Measurements from ENCODE around the gene LARGE2.
"Not testable (repeated sequence)": the region's sequence is repeated elsewhere in the genome, so short reads cannot be mapped to it uniquely, and the experiment has no call there.

LARGE2 gene

DNA sequence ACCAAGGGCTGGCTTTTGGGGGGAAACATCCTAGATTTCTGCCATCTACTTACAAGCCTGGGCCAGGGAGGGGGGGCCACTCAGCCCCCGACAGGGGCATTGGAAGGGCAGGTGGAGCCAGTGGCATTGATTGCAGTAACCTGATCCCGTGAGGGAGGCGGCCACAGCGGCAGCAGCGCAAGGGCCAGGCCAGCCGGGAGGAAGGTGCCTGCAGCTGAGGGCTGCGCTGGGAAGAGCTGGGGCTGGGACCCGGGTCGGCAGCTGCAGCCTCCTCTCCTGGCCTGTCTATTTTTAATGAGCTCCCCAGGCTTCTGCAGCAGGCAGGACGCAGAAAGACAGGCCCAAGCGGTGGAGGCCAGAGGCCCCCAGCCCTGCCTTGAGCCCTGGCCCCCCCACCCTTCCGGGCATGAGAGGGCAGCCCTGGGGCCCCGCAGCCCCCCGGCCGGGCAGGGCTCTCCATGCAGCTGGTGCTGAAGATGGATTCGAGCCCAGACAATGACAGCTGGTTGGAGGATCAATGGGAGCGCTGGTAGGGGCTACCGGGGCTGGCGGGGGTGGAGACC lies 26.0 kb upstream of the LARGE2 start:
- peak; percentile 92 for DNase-seq

GRCh38 chr11:45897556-45897955 lies 24.9 kb upstream of the LARGE2 start:
- DNase-seq = no peak

DNA sequence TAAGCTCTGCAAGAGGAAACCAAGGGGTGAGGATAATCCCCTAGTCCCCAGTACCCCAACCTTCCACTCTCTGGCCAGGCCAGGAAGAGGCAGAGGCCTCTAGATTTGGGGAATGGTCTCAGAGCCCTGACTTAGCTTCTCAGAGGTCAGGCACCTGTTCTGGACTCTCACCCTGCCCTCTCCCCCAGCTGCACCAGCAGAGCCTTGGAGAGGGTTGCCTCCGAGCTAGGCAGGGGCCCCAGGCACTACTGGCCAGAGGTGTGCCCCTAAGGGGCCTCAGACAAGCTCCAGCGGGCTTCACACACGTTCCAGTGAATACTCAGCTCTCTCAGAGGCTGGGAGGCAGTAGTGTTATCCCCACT lies 23.4 kb upstream of the LARGE2 start:
- no peak for DNase-seq

DNA sequence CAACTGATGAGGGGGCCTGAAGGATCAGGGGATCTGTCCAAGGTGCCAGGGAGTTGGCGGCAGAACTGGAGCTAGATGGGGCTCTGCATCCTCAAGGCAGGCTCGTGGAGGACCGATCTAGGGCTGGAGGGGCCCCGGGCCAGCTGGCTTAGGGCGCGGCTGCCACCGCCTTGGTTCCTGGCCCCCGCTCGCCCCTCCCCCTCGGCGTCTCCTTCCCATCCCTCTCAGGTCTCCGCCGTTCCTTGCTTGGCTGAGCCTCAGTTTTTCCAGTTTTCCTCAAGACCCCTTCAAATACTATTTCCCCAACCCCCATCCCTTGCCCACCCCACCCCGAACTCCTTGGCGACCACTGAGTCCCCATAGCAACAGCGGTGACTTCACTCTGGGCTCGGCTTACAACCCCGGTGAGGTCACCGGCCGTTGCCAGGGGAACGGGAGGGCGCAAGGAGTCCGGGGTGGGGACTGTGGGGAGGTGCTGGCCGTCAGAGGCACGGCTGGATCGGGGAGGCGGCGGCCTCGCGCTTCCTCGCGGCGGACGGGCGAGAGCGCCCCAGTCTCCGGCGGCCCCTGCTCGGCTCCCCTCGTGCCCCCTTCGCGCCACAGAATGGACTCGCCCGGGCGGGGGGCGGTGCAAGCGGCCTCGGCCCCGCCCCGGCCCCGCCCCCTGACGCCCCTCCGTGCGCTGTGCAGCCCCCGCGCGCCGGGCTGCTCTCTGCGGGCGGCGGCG lies 22.8 kb upstream of the LARGE2 start:
- peak; percentile 95 for DNase-seq

GRCh38 chr11:45900175-45900800 lies 22.2 kb upstream of the LARGE2 start:
- peak; percentile 16 for DNase-seq

- no peak for DNase-seq
These were observed 21.4 kb upstream of the LARGE2 start for GRCh38 chr11:45900916-45901617.

GRCh38 chr11:45901626-45902025 lies 20.8 kb upstream of the LARGE2 start:
- no peak for DNase-seq

DNA sequence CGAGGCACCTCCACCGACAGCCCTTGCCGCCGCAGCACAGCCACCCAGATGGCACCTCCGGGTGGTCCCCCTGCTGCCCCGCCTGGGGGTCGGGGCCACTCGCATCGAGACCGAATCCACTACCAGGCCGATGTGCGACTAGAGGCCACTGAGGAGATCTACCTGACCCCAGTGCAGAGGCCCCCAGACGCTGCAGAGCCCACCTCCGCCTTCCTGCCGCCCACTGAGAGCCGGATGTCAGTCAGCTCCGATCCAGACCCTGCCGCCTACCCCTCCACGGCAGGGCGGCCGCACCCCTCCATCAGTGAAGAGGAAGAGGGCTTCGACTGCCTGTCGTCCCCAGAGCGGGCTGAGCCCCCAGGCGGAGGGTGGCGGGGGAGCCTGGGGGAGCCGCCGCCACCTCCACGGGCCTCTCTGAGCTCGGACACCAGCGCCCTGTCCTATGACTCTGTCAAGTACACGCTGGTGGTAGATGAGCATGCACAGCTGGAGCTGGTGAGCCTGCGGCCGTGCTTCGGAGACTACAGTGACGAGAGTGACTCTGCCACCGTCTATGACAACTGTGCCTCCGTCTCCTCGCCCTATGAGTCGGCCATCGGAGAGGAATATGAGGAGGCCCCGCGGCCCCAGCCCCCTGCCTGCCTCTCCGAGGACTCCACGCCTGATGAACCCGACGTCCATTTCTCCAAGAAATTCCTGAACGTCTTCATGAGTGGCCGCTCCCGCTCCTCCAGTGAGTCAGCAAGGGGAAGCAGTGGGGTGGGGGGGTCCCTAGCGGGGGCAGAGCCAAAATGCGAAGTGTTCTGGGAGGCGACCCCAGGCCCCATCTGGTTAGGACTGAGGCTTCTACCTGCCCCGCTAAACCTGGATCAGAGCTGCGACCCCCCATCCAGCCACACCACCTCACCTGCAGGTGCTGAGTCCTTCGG lies 19.7 kb upstream of the LARGE2 start:
- no peak for DNase-seq

- no peak for DNase-seq
These were observed 18.0 kb upstream of the LARGE2 start for GRCh38 chr11:45904309-45904915.

- no peak for DNase-seq
These were observed 17.4 kb upstream of the LARGE2 start for GRCh38 chr11:45905095-45905494.

GRCh38 chr11:45905576-45905975 lies 16.9 kb upstream of the LARGE2 start:
- DNase-seq = not testable (repeated sequence)

GRCh38 chr11:45906096-45906682 lies 16.3 kb upstream of the LARGE2 start:
- DNase-seq = no peak

DNA sequence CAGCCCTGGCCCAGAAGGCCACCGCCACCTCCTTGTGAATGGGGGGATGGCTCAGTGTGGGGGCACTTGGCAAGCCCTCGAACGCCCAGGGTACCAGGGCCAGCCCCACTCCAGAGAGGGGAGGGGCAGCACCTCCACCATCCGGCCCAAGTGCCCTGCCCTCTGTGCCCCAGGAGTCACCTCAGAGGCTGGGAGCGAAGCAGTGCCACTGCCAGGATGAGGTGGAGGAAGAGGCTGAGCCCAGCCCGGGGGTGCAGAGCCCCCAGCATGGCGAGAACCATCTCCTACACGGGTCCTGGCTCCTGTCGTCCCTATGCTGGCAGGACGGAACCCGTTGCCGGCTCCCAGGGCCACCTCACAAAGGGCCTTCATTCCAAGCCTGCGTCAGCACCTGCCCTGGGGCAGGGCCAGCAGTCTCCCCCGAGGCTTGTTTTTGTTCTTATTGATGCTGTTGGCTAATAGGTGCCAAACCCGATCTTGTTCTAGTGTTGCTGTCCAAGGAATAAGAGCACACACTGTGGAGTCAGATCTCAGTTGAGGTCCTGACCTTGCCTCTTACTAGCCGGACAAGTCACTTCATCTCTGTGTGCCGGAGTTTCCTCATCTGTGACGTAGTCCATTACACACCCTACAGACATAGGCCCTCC lies 15.4 kb upstream of the LARGE2 start, which contains the start of gene FREY1:
Gene FREY1, minus strand, starts transcription at position 307 of the 647 bp plus-strand sequence. Its CDS starts 26 bp downstream, at position 281.
- no peak for DNase-seq

- DNase-seq = no peak
These were observed 14.5 kb upstream of the LARGE2 start for GRCh38 chr11:45907911-45908370.

DNA sequence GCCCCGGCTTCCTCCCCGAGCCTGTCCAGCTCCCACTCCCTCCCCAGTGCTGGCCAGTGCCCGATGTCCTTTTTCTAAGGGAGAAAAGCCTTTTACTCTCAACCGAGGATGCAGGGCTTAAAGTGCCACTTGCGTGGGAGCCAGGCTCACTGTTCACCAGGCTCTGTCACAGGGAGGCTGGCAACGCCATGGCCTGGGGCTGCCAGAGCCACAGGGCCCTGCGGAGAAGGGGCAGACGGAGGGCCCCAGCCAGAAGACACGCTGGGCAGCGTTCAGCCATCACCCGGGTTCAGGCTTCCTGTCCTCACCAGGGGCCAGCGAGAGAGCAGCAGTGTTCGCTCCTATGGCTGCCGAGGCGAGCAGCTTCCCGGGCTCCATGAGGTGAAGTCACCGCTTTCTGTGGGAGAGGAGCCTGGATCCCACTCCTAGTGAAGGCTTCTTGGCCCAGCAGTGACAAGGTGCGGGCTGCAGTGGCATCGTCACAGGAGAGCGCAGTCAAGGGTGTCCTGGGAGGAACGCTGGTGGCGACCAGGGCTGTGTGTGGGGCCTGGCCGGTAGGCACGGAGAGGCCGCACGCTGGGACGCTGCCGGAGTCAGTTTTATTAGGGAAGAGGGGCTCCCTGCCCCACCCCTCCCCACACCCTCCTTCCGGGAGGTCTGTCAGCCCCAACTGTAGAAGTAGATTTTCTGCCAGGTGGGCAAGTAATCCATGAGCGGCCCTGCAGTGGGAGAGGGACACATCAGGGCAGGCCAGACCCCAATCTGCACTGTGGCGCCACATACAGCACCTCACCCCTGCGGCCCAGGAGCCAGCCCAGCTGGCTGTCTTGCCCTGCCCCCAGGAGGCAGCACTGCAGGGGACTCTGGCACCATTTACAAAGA lies 12.6 kb upstream of the LARGE2 start:
- DNase-seq = no peak

GRCh38 chr11:45910623-45911022 lies 11.8 kb upstream of the LARGE2 start:
- no peak for DNase-seq

- DNase-seq = no peak
These were observed 8.9 kb upstream of the LARGE2 start for GRCh38 chr11:45913514-45913913.

GRCh38 chr11:45913942-45914635 lies 8.4 kb upstream of the LARGE2 start:
- no peak for DNase-seq

DNA sequence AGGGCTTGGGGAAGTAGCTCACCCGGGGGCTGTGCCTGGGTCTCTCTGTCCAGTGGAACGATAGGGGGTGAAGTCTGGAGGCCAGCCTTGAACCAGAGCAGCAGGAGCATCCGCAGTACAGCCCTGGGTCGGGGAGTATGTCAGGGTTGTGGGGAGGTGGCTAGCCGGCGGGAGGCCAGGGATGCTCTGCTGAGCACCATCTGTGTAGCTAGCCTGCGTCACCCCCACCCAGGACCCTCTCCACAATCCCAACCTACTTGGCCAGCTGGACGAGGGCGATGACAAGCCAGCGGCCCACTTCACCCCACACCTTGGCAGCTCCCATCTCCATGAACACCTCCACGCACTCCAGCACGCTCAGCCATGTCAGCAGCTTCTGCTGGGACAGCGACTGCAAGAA lies 7.0 kb upstream of the LARGE2 start:
- DNase-seq = no peak

DNA sequence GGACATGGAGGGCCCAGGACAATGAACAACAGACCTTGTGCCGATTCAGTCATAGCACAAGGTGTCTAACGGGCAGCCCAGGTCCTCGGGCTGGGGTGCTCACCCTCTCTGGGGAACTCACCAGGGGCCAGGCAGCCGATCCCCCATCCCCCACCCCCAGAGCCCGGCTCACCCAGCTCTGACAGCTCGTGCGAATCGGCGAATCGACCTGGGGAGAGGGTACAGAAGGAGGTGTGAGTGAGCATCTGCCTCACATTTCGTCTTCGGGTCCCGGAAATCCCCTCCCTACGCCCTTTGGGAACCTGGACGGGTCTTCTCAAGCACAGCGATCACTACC lies 5.2 kb upstream of the LARGE2 start:
- no peak for DNase-seq

Measured in NCI-H146 (cell line).